Measurements from ENCODE around the gene RNASE12.
"Not testable (repeated sequence)": the region's sequence is repeated elsewhere in the genome, so short reads cannot be mapped to it uniquely, and the experiment has no call there.

RNASE12 gene

DNA sequence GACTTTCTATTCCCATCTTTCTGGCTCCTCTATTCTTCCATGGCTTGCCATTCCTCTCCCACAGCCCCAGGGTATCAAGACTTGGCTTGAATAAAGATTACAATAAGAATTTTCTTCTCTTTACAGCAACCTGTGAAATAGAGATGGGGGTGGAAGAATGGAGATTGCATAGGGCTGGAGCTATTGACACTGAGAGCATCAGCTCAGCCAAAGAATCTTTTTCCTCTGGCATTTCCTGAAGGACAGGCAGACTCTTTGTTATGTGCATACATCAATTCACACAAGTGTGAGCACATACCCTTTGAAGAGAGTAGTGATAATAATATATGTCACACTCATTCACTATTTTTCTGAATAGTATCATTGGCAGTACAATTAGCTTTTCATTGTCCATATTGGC, 8.0 kb downstream of the RNASE12 start:
- no peak for DNase-seq (ENCODE audit: low read depth in 2 of 3, low spot score in 2 of 3)

- no peak for DNase-seq (ENCODE audit: low read depth in 2 of 3, low spot score in 2 of 3)
Observed at GRCh38 chr14:20580242-20580641, 10.9 kb downstream of the RNASE12 start.

DNA sequence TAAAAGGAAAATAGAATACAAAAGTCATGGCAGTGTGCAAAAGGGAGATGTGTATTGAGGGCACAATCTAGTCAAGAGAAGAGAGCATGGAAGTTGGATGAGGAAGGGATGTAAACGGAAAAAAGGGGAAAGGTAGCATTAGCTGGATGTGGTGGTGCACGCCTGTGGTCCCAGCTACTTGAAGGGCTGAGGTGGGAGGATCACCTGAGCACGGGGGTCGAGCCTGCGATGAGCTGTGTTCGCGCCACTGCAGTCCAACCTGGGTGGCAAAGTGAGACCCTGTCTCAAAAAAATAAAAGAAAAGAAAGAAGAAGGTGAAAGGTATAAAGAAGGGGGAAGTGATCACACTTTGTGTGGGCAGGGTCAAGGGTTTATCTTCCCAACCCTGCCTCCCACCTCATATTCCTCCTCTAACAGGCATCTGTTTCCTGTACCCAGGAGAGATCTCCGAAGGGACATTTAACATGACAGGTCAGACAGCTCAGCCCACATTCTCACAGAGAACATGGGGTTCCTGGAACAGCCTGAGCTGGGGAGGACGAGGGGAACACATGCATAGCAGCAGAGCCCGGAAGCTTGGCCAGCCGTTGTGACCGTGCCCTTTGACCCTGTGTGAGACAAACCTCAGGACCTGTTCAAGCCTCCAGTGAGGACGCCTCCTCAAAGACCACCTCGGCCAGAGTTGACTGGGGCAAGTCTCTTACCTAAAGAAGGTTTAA, 12.2 kb downstream of the RNASE12 start:
- DNase-seq (ENCODE audit: low read depth in 2 of 3, low spot score in 2 of 3): no peak

DNA sequence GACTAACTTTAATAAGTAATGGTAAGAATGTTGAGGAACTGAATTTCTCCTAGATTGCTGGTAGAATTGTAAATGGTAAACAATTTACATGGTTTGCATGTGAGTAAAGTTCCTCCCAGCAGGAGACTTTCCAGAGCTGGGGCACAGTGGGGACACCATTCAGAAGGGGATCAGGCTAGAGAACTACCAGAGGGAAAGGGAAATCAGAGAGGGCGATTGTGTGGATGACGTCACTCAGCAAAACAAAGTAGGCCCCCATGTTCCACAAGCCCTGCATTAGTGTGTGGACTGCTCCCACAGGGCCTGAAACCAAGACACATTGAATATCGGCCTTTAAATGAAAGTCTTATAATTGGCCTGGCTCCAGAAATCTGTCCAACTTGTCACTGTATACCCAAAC, 12.9 kb downstream of the RNASE12 start:
- DNase-seq (ENCODE audit: low read depth in 2 of 3, low spot score in 2 of 3): no peak

DNA sequence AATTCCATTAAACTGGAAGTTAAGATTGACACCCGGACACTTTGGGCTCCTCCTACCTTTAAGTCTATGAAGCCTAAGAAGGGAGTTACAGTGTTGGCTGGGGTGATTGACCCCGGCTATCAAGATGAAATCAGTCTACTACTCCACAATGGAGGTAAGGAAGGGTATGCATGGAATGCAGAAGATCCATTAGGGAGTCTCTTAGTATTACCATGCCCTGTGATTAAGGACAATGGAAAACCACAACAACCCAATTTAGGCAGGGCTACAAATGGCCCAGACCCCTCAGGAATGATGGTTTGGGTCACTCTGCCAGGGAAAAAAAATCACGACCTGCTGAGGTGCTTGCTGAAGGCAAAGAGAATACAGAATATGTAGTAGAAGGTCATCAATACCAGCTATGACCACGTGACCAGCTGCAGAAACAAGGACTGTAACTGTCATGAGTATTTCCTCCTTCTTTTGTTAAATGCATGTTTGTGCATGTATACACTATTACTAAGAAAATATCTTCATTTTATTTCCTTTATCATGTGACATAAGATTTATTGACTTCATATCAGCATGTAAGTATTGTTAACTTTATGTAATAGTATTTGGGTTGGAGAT, 18.7 kb downstream of the RNASE12 start:
- DNase-seq (ENCODE audit: low read depth in 2 of 3, low spot score in 2 of 3): not testable (repeated sequence)

GRCh38 chr14:20570720-20571119, 20.5 kb downstream of the RNASE12 start:
- not testable (repeated sequence) for DNase-seq (ENCODE audit: low read depth in 2 of 3, low spot score in 2 of 3)

DNA sequence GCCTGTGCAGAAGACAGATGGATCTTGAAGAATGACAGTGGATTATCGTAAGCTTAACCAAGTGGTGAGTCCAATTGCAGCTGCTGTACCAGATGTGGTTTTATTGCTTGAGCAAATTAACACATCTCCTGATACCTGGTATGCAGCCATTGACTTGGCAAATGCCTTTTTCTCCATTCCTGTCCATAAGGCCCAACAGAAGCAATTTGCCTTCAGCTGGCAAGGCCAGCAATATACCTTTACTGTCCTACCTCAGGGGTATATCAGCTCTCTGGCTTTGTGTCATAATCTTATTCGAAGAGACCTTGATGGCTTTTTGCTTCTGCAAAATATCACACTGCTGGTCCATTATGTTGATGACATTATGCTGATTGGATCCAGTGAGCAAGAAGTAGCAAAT, 21.3 kb downstream of the RNASE12 start:
- not testable (repeated sequence) for DNase-seq (ENCODE audit: low read depth in 2 of 3, low spot score in 2 of 3)

- DNase-seq (ENCODE audit: low read depth in 2 of 3, low spot score in 2 of 3): no peak
Observed at GRCh38 chr14:20569066-20569465, 22.1 kb downstream of the RNASE12 start.

- DNase-seq (ENCODE audit: low read depth in 2 of 3, low spot score in 2 of 3): no peak
Observed at GRCh38 chr14:20568393-20568792, 22.8 kb downstream of the RNASE12 start.

GRCh38 chr14:20567199-20567598, 24.0 kb downstream of the RNASE12 start:
- not testable (repeated sequence) for DNase-seq (ENCODE audit: low read depth in 2 of 3, low spot score in 2 of 3)

DNA sequence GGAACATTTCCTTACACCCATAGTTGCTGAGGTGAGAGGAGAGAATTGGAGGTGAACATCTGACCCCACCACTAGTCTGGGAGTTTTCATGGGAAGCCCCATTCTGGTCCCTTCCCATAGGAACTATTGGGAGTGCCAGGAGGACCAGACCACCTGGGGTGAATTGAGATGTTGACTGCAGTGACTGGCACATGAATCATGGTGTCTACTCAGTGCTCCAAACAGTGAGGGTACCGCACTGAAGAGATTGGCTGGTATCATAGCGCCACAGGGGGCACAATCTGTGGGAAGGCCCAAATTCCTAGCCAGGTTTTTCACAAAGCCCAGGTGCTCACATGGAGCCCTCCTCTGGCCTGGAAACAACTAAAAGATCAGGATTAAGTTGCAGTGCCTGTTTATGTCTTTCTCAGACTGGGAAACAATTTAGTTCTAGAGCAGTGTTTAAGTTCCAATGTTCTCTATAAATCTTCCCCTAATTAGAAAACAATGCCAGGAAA, 26.6 kb downstream of the RNASE12 start:
- no peak for DNase-seq (ENCODE audit: low read depth in 2 of 3, low spot score in 2 of 3)

DNA sequence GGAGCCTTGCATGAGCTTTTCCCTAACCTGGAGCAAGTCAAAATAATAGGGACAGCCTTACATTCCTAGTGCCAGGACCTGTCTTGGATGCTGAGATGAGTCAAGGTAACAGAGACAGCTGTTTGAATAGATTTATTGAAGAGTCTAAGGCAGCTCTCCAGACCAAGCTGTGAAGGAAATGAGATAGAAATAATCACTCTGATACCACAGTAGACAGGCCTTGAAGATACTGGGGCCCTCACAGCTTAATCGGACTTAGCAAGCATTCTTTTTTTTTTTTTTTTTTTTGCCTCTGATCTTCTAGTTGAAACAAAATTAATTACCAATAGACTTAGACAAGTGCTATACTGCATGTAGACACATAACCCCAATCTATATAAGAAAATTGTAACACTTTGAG, 27.2 kb downstream of the RNASE12 start:
- no peak for DNase-seq (ENCODE audit: low read depth in 2 of 3, low spot score in 2 of 3)

GRCh38 chr14:20560961-20561360, 30.2 kb downstream of the RNASE12 start, which contains the start of gene RNASE9:
TSS of gene RNASE9 (minus strand) at chr14:20561047.
- DNase-seq (ENCODE audit: low read depth in 2 of 3, low spot score in 2 of 3): no peak

GRCh38 chr14:20559461-20559904, 31.7 kb downstream of the RNASE12 start:
- no peak for DNase-seq (ENCODE audit: low read depth in 2 of 3, low spot score in 2 of 3)

- no peak for DNase-seq (ENCODE audit: low read depth in 2 of 3, low spot score in 2 of 3)
Observed at GRCh38 chr14:20557212-20557542, 34.0 kb downstream of the RNASE12 start.

DNA sequence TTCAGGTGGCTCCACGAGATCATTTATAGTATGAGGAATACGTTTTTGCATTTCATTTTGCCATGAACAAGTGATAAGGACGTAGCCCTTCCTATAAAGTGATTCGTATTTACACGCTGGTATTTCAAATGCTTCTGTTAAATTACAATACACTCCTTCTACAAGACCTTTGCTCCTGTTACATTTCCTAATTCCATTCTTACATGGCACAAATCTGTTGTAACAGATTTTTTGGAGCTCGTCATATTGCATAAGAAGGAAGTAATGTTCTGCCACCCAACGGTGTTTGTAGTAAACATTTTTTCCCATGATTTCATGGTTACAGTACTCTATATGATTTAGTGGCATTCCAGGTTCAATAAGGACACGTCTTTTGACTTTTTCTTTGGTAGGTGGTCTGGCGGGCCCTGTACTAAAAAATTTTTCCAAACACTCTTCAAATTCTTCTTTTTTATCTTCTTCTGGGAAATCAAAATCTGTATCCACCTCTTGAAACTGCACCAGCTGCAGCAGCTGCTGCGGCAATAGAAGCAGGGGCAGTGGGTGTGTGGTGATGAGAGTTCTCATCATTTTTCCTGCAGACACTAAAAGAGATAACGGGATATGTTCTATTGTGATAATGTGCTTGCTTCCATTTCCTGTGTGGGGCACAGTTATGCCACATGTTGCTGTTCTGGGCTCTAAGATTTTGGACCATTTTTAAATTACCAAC, 34.5 kb downstream of the RNASE12 start:
- no peak for DNase-seq (ENCODE audit: low read depth in 2 of 3, low spot score in 2 of 3)

- DNase-seq (ENCODE audit: low read depth in 2 of 3, low spot score in 2 of 3): no peak
Observed at GRCh38 chr14:20555845-20556244, 35.3 kb downstream of the RNASE12 start.

DNA sequence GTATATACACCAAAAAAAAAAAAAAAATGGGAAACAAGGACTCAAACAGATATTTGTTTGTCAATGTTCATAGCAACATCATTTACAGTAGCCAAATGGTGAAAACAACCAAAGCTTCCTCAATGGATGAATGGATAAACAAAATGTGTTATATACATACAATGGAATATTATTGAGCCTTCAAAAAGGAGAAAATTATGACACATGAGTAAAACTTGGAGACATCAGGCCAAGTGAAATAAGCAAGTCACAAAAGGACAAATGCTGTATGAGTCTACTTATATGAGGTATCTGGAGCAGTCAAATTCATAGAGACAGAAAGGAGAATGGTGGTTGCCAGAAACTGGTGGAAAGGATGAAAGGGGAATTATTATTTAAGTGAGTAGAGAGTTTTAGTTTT, 38.2 kb downstream of the RNASE12 start:
- DNase-seq (ENCODE audit: low read depth in 2 of 3, low spot score in 2 of 3): no peak

DNA sequence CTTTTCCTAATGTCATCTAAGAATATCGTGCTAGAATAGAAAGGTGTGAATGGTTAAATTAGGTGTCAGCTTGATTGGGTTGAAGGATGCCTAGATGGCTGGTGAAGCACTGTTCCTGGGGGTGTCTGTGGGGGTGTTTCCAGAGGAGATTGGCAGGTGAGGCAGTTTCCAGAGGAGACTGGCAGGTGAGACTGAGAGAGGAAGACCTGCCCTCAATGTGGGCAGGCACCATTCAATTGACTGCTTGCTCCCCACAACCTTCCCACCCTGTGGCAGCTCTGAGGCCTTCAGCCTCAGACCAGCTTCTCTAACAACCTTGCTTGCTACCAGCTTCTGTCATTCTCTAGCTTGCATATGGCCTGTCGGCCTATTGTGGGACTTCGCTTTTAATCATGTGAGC, 39.6 kb downstream of the RNASE12 start:
- no peak for DNase-seq (ENCODE audit: low read depth in 2 of 3, low spot score in 2 of 3)

DNA sequence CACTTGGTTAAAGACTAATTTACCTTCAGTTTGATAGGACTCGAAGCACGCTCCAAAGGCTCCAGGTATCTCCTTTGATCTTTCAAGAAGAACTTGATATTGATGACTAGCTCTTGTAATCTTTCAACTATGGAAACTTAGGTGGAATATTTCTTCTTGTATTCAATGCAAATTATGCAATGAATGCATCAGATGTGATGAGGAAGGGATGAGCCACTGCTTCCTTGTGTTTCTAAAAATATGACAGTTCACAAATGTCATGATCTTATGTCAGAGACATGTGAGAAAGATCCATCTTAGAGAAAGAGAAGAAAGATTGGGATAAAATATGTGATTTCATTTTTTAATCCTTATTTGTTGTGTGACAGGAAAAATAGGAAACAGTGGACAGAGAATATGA, 40.2 kb downstream of the RNASE12 start:
- DNase-seq (ENCODE audit: low read depth in 2 of 3, low spot score in 2 of 3): no peak

DNA sequence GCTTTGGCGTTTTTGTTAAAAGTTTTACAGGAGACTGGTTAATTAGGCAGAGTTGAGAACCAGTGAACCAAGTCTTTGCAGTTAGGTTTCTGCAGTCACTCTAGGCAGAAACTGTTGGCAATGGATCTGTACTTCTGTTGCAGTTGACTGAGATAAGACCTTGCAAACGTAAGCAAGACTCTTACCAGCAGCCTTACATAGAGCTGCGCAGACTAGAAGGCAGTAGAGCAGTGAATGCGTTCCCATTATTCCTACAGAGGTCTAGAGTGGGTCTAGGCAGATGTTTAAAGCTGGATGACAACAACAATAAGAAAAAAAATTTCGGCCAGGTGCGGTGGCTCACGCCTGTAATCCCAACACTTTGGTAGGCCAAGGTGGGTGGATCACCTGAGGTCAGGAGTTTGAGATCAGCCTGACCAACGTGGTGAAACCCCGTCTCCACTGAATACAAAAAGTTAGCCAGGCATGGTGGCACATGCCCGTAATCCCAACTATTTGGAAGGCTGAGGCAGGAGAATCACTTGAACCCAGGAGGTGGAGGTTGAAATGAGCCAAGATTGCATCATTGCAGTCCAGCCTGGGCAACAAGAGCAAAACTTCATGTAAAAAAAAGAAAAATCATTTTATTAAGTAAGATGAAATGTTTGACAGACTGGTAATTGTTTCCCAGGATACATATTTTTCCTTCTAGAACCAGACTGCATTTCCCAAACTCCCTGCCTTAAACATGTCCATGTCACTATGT, 42.6 kb downstream of the RNASE12 start:
- DNase-seq (ENCODE audit: low read depth in 2 of 3, low spot score in 2 of 3): no peak
